K562 (cell line): ENCODE data around the gene C1D. TPM values are rescaled to one million over a fixed set of nuclear protein-coding genes. Genes with fewer than 3 reads are reported as not detected.

Experiments used
- ATF1 ChIP-seq, 2 experiments: fragments of 450-650 bp in 1 of 2; IDR thresholded peaks; 2 replicates each; pipeline ENCODE4 v1.6.1; 2016; ENCODE audit warnings: missing compliant biosample characterization in 1 of 2, missing genetic modification characterization in 1 of 2
- BHLHE40 ChIP-seq: IDR thresholded peaks from 2 replicates; pipeline ENCODE4 v1.6.1; 2011; ENCODE audit warnings: low read length, improper control_type of control experiment
- HDAC1 ChIP-seq, 2 experiments: fragments of 450-650 bp; IDR thresholded peaks; 2 replicates each; pipeline ENCODE4 v1.6.1; 2016 to 2017; ENCODE audit warnings: inconsistent platforms in 1 of 2, mild to moderate bottlenecking in 1 of 2, moderate library complexity in 1 of 2
- MCM3 ChIP-seq: fragments of 450-650 bp; IDR thresholded peaks from 2 replicates; pipeline ENCODE4 v1.6.1; 2016
- MNT ChIP-seq, 2 experiments: fragments of 450-650 bp; conservative IDR thresholded peaks; 2 replicates each; pipeline ENCODE4 v1.6.1; 2017; ENCODE audit warnings: mild to moderate bottlenecking in 2 of 2, moderate library complexity in 2 of 2
- MYBL2 ChIP-seq, 2 experiments: fragments of 450-650 bp in 1 of 2; sonication (generic) in 1 of 2; formaldehyde crosslinking in 1 of 2; IDR thresholded peaks; 2 replicates each; pipeline versions ENCODE4 v1.6.1 to v1.8.1; 2017 to 2022; ENCODE audit warnings: borderline replicate concordance in 1 of 2, inconsistent platforms in 1 of 2, low read depth in 1 of 2, mild to moderate bottlenecking in 1 of 2, missing genetic modification reagents in 1 of 2, moderate library complexity in 1 of 2
- NFXL1 ChIP-seq: fragments of 450-650 bp; formaldehyde crosslinking; IDR thresholded peaks from 2 replicates; pipeline ENCODE4 v1.4.0; 2021; ENCODE audit warnings: mild to moderate bottlenecking
- NR1H2 ChIP-seq: sonication (generic); formaldehyde crosslinking; IDR thresholded peaks from 2 replicates; pipeline ENCODE4 v1.4.0; 2020; ENCODE audit warnings: mild to moderate bottlenecking, missing genetic modification reagents
- POLR2B ChIP-seq: fragments of 450-650 bp; IDR thresholded peaks from 2 replicates; pipeline ENCODE4 v1.6.1; 2018; ENCODE audit warnings: low read depth; ENCODE audit not compliant: partially characterized antibody
- RFX1 ChIP-seq: fragments of 450-650 bp; IDR thresholded peaks from 2 replicates; pipeline ENCODE4 v1.6.1; 2016; ENCODE audit warnings: mild to moderate bottlenecking, moderate library complexity
- TBP ChIP-seq: optimal IDR thresholded peaks from 2 replicates; pipeline ENCODE3; 2011; ENCODE audit warnings: low read depth, low read length, improper control_type of control experiment
- WHSC1 ChIP-seq: IDR thresholded peaks from one replicate; pipeline ENCODE4 v1.6.1; 2012; ENCODE audit warnings: low read length, control low read depth, inconsistent platforms
- ZC3H11A ChIP-seq: IDR thresholded peaks from 2 replicates; pipeline ENCODE4 v1.6.1; 2012; ENCODE audit warnings: low read depth, low read length, improper control_type of control experiment
- ZNF324 ChIP-seq: fragments of 250-450 bp; sonication (Bioruptor Pico); IDR thresholded peaks from 2 replicates; pipeline ENCODE4 v1.4.0; 2020; ENCODE audit warnings: mild to moderate bottlenecking
- ZNF583 ChIP-seq: fragments of 250-450 bp; sonication (Bioruptor Pico); IDR thresholded peaks from 2 replicates; pipeline ENCODE4 v1.4.0; 2020
- ZNF639 ChIP-seq, 2 experiments: fragments of 200-800 bp in 1 of 2; sonication (Bioruptor generic) in 1 of 2; sonication (generic) in 1 of 2; formaldehyde crosslinking in 1 of 2; IDR thresholded peaks in 1 of 2; conservative IDR thresholded peaks in 1 of 2; 2 replicates each; pipeline versions ENCODE4 v1.5.0 to v1.6.1; 2016 to 2020; ENCODE audit warnings: missing compliant biosample characterization in 1 of 2, missing genetic modification characterization in 1 of 2, missing genetic modification reagents in 1 of 2
- ZNF707 ChIP-seq: fragments of 250-450 bp; sonication (Bioruptor Pico); conservative IDR thresholded peaks from 2 replicates; pipeline ENCODE4 v1.8.0; 2022; ENCODE audit warnings: inconsistent platforms, mild to moderate bottlenecking, moderate library complexity
- polyA plus RNA-seq, 8 experiments: library from polyadenylated mRNA; depleted of rRNA in 4 of 8; stranded (reverse) in 5 of 8; unstranded in 3 of 8; fragments of >200 nt; fragmentation: Nextera tagmentation in 2 of 8; fragmentation: Illumina TruSeq in 1 of 8; extraction: Ambion mirVana in 2 of 8; extraction: Trizol in 1 of 8; gene quantifications; 2 replicates each; pipeline versions ENCODE4 v1.2.1 to v1.2.3, GENCODE V29; 2011 to 2014; ENCODE audit warnings: inconsistent platforms in 1 of 8, missing spikeins in 1 of 8
- total RNA-seq, 7 experiments: library from RNA; depleted of rRNA in 6 of 7; stranded (reverse); fragments of >200 nt in 6 of 7; fragmentation: Illumina TruSeq in 2 of 7; extraction: Trizol in 2 of 7; gene quantifications; 2 replicates each; pipeline versions ENCODE4 v1.2.1 to v1.2.3, GENCODE V29; 2011 to 2021; ENCODE audit warnings: low replicate concordance in 1 of 7
- TF ChIP-seq, protein P1 (sequence below), 2 experiments: fragments of 250-450 bp in 1 of 2; fragments of 450-650 bp in 1 of 2; sonication (Bioruptor Pico) in 1 of 2; IDR thresholded peaks; 2 replicates each; pipeline versions ENCODE4 v1.6.1 to v1.8.0; 2016 to 2021; ENCODE audit warnings: mild to moderate bottlenecking in 2 of 2, moderate library complexity in 2 of 2, missing compliant biosample characterization in 1 of 2, missing genetic modification characterization in 1 of 2
- TF ChIP-seq, protein P2 (sequence below): sonication (generic); formaldehyde crosslinking; IDR thresholded peaks from 2 replicates; pipeline ENCODE4 v1.8.1; 2023; ENCODE audit warnings: mild to moderate bottlenecking, missing genetic modification reagents, moderate library complexity

The C1D gene
- total and polyA plus RNA-seq, 9 of the 15 experiments (the other 6 are each of a cell fraction or from before 2014, with no cell fraction given): 33.2 to 123 (median 56.5) TPM

DNA sequence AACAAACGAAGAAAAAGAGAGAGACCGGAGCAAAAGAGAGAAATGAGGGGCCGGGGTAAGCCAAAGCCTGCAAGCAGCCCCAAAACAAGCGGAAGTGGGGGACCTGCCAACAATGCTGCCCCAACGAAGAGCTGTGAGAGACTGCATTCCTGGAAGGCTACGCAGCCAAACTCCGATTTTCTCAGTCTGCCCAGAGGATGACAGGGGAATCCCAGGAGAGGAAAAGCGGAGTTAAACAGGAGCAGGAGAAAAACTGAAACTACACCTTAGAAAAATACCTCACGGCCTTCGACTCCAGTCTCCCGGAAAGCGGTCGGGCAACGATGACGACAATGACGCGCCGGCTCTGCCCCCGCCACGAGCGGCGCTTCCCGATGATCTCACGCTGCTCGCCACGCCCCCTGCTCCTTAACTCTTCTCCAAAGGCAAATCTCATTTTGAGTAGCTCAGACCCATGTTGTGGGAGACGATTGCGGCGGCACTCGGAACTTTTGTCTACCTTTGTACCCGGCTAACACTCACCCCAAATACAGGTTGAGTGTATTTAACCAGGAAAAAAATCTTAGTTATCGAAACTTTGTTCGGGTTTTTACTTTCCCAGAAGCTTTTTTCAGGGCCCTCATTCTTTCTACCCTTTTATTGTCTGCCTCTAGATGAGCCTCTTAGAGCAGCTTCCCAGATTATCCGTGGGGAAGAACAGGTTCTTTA lies at the start of gene C1D (continued):
- no peak for TF ChIP-seq WHSC1
- TF ChIP-seq ZNF324 (CRISPR knock-in tag): no peak
- peak; percentile 87 to 95 for TF ChIP-seq MNT (conservative IDR thresholded peaks at IDR 0.05)
- no peak for TF ChIP-seq MCM3
- TF ChIP-seq, protein P1, sequence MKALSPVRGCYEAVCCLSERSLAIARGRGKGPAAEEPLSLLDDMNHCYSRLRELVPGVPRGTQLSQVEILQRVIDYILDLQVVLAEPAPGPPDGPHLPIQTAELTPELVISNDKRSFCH (CRISPR knock-in tag; IDR thresholded peaks at IDR 0.05): no peak
- TF ChIP-seq, protein P1 (tag; IDR thresholded peaks at IDR 0.05): no peak
- TF ChIP-seq HDAC1 (IDR thresholded peaks at IDR 0.05): peak in 1 of 2 experiments; percentile 55; a peak in 2 of 4 replicates
- no peak for TF ChIP-seq ZNF707 (CRISPR knock-in tag)
- no peak for TF ChIP-seq ZC3H11A
- peak in 1 of 2 experiments; percentile 14; a peak in 1 of 4 replicates for TF ChIP-seq ZNF639 (CRISPR knock-in tag; conservative IDR thresholded peaks at IDR 0.05 in 1 of 2, IDR thresholded peaks at IDR 0.05 in 1 of 2)
- no peak for TF ChIP-seq RFX1
- TF ChIP-seq NFXL1 (CRISPR knock-in tag): no peak
- TF ChIP-seq MYBL2 (IDR thresholded peaks at IDR 0.05; ENCODE audit: low read depth): no peak
- TF ChIP-seq MYBL2 (CRISPR knock-in tag; IDR thresholded peaks at IDR 0.05; ENCODE audit: borderline replicate concordance): no peak
- peak; percentile 93 for TF ChIP-seq POLR2B
- peak; percentile 98 for TF ChIP-seq ATF1 (CRISPR knock-in tag; IDR thresholded peaks at IDR 0.05)
- peak; percentile 100 for TF ChIP-seq ATF1 (tag; IDR thresholded peaks at IDR 0.05)
- no peak for TF ChIP-seq ZNF583 (CRISPR knock-in tag)
- TF ChIP-seq NR1H2 (CRISPR knock-in tag): no peak
- TF ChIP-seq BHLHE40: peak; percentile 55; the same call in 1 of the 2 replicates
- TF ChIP-seq, protein P2, sequence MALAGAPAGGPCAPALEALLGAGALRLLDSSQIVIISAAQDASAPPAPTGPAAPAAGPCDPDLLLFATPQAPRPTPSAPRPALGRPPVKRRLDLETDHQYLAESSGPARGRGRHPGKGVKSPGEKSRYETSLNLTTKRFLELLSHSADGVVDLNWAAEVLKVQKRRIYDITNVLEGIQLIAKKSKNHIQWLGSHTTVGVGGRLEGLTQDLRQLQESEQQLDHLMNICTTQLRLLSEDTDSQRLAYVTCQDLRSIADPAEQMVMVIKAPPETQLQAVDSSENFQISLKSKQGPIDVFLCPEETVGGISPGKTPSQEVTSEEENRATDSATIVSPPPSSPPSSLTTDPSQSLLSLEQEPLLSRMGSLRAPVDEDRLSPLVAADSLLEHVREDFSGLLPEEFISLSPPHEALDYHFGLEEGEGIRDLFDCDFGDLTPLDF (CRISPR knock-in tag): peak; percentile 62; the same call in 1 of the 2 replicates
- TF ChIP-seq TBP: peak; percentile 72
